ENCODE measurements around the gene HBQ1.

- TF ChIP-seq POLR2AphosphoS5 (IDR thresholded peaks at IDR 0.05; ENCODE audit: low read depth, low read length) (no peak), POLR2A (IDR thresholded peaks at IDR 0.05; ENCODE audit: low read depth, low read length) (no peak), TAF1 (IDR thresholded peaks at IDR 0.05; ENCODE audit: low read depth, low read length) (no peak), SPI1 (IDR thresholded peaks at IDR 0.05; ENCODE audit: low read depth, low read length) (no peak)
Observed at GRCh38 chr16:149024-149660, 31.1 kb upstream of the HBQ1 start.
